Measurements from ENCODE around the gene SNRNP40. TPM values are rescaled to one million over a fixed set of nuclear protein-coding genes. Genes with fewer than 3 reads are reported as not detected.

Gene SNRNP40
- total RNA-seq, 2 donors from 2014 or later, result 94.8 to 103 TPM

DNA sequence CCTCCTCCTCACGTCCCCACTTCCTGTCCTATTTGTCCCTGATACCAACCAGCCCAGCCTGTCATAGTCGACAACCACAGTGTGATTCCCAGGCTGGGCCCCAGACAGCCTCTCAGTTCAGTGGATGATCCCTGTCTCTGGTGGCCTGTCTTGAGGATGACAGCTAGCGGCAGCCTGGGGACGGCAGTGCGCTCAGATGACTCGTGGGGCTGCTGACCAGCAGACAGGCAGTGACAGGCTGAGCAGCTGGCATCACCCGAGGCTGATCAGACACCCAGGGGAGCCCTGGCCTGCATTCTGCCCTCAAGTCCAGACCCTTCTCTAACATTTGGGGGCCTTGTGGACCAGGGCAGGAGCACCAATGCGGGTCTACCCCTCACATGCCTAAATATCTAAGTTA, 77.9 kb downstream of the SNRNP40 start:
- ATAC-seq (no peak), DNase-seq (ENCODE audit: low spot score in 2 of 2) (no peak)
- Mint-ChIP-seq H3K9me3 (no peaks in the 10 kb centered on the region), H3K27ac (no peak overlapping the region), H3K36me3 (no peaks in the 10 kb centered on the region)

DNA sequence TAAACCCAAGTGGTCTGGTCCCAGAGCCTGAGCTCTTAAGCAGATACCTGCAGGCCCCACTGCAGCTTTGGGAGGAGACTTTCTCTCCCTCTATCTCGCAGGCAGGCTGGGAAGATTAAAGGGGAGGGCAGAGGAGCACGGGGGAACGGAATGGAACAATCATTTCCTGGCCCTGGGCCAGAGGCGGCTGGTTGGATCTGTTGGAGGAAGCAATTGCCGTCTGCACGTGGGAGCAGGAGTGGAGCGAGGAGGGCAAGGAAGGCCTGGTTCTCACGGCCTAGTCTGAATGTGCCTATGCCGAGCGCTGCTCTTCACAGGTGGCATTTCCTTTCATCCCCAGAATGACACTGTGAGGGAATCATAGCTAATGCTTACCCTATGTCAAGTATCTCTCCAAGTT, 80.6 kb downstream of the SNRNP40 start:
- Mint-ChIP-seq H3K36me3 (peaks cover 0 to 1% of the 10 kb centered on the region in 2 donors), H3K9me3 (peaks cover 0 to 1% of the 10 kb centered on the region in 2 donors), H3K27ac (no peak overlapping the region)
- no peak for DNase-seq (ENCODE audit: low spot score in 2 of 2)
- no peak for ATAC-seq

DNA sequence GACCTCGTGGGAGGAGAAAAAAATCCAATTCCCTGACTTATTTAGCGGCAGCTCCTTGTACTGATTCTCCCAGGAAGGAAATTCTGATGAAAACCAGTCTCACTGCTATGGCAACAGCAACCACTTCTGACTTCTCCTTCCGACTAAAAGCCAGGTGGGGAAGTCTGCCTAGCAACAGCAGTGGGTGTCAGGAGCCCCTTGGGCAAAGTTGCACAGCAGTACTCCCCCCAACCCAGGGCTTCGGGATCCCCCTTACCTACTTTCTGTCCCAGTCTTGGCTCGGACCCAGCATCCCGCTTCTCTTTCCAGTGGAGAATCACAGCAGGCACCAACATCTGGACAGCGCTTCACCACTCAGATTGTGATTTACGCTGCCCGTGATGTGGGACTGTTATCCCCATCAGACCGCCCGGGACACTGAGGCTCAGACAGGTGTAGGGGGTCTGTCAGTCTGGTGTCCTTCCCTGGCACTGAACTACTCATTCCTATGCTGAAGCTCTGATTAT, 81.5 kb downstream of the SNRNP40 start:
- ATAC-seq (no peak), DNase-seq (ENCODE audit: low spot score in 2 of 2) (no peak)
- peaks cover 0 to 7% of the 10 kb centered on the region in 2 donors for H3K36me3 Mint-ChIP-seq
- H3K27ac Mint-ChIP-seq, result no peak overlapping the region
- H3K9me3 Mint-ChIP-seq, result peaks cover 0 to 7% of the 10 kb centered on the region in 2 donors

DNA sequence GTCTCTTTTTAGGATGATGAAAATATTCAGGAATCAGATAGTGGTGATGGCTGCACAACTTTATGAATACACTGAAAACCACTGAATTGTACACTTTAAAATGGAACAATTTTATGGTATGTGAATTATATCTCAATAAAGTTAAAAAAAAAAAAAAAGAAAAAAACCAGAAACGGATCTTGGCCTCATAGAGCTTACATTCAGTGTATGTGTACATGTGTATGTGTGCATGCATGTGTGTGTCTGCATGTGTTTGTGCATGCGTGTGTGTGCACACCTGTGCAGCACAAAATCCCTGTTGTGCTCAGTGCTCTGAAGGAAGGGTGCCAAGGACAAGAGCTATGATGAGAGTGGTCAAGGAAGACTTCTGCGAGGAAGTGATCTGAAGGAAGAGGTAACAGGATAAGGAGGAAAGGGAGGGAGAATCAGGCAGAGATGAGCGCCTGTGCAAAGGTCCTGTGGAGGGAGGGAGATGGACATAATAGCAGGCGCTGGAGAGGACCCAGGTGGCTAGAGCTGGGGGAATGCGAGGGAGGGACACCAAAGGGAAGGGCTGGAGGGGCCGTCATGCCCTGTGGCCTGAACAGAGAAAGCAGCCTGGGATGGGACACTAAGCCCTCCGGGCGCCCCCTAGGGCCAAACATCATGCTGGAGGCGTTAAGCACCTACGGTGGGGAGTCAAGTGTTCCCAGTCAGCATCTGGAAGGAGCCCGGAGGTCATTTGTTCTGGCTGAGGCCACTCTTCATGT, 82.1 kb downstream of the SNRNP40 start:
- Mint-ChIP-seq H3K36me3 (peaks cover 0 to 7% of the 10 kb centered on the region in 2 donors), H3K27ac (no peak overlapping the region), H3K9me3 (peaks cover 0 to 7% of the 10 kb centered on the region in 2 donors)
- DNase-seq (ENCODE audit: low spot score in 2 of 2) (no peak), ATAC-seq (no peak)

Other genes with a start within 250 kb of the SNRNP40 start
- 100 to 1,000 TPM; 107 to 118 TPM for gene PUM1, start 231.1 kb downstream of the SNRNP40 start, total RNA-seq
- gene NKAIN1, start 56.9 kb downstream of the SNRNP40 start, total RNA-seq, result not detected
- gene ZCCHC17, start 244 bp upstream of the SNRNP40 start, total RNA-seq, result 10 to 100 TPM; 15.1 to 31.1 TPM
- gene FABP3, start 76.3 kb upstream of the SNRNP40 start, total RNA-seq, result not detected
- under 1 TPM in 1 of 2 donors, not detected in 1; 0.59 TPM for gene SERINC2, start 116.4 kb upstream of the SNRNP40 start, total RNA-seq

All from activated naive CD4-positive, alpha-beta T cell treated with anti-CD3 and anti-CD28 coated beads, Interleukin-2, amount 50 U/mL, for 72 hours (primary cell).